ENCODE data around the gene ENTPD7. TPM values are rescaled to one million over a fixed set of nuclear protein-coding genes. Genes with fewer than 3 reads are reported as not detected.

Gene ENTPD7
- total RNA-seq, 1 donor from 2014 or later, result 7.9 TPM

GRCh38 chr10:99661377-99661763 lies 2.1 kb downstream of the ENTPD7 start:
- DNase-seq, result no peak
- intact Hi-C loops (cut with DNase I), result no loop called here
- TF ChIP-seq CTCF (IDR thresholded peaks at IDR 0.05), result no peak
- Histone ChIP-seq H3K4me1 (peaks cover 9% of the 10 kb centered on the region), H3K27ac (no peak overlapping the region), H3K27me3 (no peaks in the 10 kb centered on the region), H3K9me3 (no peaks in the 10 kb centered on the region), H3K36me3 (peaks cover 7% of the 10 kb centered on the region), H3K4me3 (no peak overlapping the region)
- ATAC-seq, result no peak

GRCh38 chr10:99665304-99665703 lies 6.0 kb downstream of the ENTPD7 start:
- DNase-seq (no peak), ATAC-seq (no peak)
- intact Hi-C loops (cut with DNase I), result no loop called here
- Histone ChIP-seq H3K4me3 (no peak overlapping the region), H3K9me3 (no peaks in the 10 kb centered on the region), H3K27ac (no peak overlapping the region), H3K36me3 (peaks cover 16% of the 10 kb centered on the region), H3K4me1 (no peaks in the 10 kb centered on the region), H3K27me3 (no peaks in the 10 kb centered on the region)
- TF ChIP-seq CTCF (IDR thresholded peaks at IDR 0.05), result no peak

- H3K9me3 ChIP-seq, result no peaks in the 10 kb centered on the region
- H3K4me3 ChIP-seq, result no peak overlapping the region
- H3K4me1 ChIP-seq, result no peaks in the 10 kb centered on the region
- peaks cover 16% of the 10 kb centered on the region for H3K36me3 ChIP-seq
- ATAC-seq (no peak), DNase-seq (no peak)
- no peaks in the 10 kb centered on the region for H3K27me3 ChIP-seq
- no peak for TF ChIP-seq CTCF (IDR thresholded peaks at IDR 0.05)
- intact Hi-C loops (cut with DNase I), result no loop called here
- no peak overlapping the region for H3K27ac ChIP-seq
Measured at GRCh38 chr10:99667108-99667751, 7.9 kb downstream of the ENTPD7 start.

GRCh38 chr10:99671386-99671785 lies 12.1 kb downstream of the ENTPD7 start:
- intact Hi-C loops (cut with DNase I), result no loop called here
- no peaks in the 10 kb centered on the region for H3K9me3 ChIP-seq

GRCh38 chr10:99672884-99673283 lies 13.6 kb downstream of the ENTPD7 start:
- H3K4me3 ChIP-seq, result no peak overlapping the region
- H3K4me1 ChIP-seq, result peaks cover 9% of the 10 kb centered on the region
- no peaks in the 10 kb centered on the region for H3K9me3 ChIP-seq
- TF ChIP-seq CTCF (IDR thresholded peaks at IDR 0.05), result no peak
- ATAC-seq, result no peak
- peaks cover 6% of the 10 kb centered on the region for H3K36me3 ChIP-seq
- H3K27me3 ChIP-seq, result no peaks in the 10 kb centered on the region
- intact Hi-C loops (cut with DNase I), result no loop called here
- H3K27ac ChIP-seq, result no peak overlapping the region
- DNase-seq, result no peak

More at GRCh38 chr10:99671386-99671785, 12.1 kb downstream of the ENTPD7 start:
- H3K4me1 ChIP-seq, result peaks cover 9% of the 10 kb centered on the region
- no peaks in the 10 kb centered on the region for H3K27me3 ChIP-seq
- H3K4me3 ChIP-seq, result no peak overlapping the region
- no peak for ATAC-seq
- no peak for TF ChIP-seq CTCF (IDR thresholded peaks at IDR 0.05)
- no peak overlapping the region for H3K27ac ChIP-seq
- peaks cover 9% of the 10 kb centered on the region for H3K36me3 ChIP-seq
- no peak for DNase-seq

GRCh38 chr10:99673492-99673891 lies 14.2 kb downstream of the ENTPD7 start:
- H3K4me3 ChIP-seq, result no peak overlapping the region
- intact Hi-C loops (cut with DNase I), result no loop called here
- DNase-seq, result no peak
- H3K36me3 ChIP-seq, result peaks cover 6% of the 10 kb centered on the region
- no peak for ATAC-seq
- H3K27me3 ChIP-seq, result no peaks in the 10 kb centered on the region
- H3K27ac ChIP-seq, result no peak overlapping the region
- H3K4me1 ChIP-seq, result peaks cover 9% of the 10 kb centered on the region
- no peaks in the 10 kb centered on the region for H3K9me3 ChIP-seq
- no peak for TF ChIP-seq CTCF (IDR thresholded peaks at IDR 0.05)
